Keratinocyte (primary cell): Measurements from ENCODE around the gene ADRA1B. TPM values are rescaled to one million over a fixed set of nuclear protein-coding genes. Genes with fewer than 3 reads are reported as not detected.

ENCODE experiments used
- DNase-seq: peaks from one replicate; pipeline ENCODE4 v3.0.0-alpha.2; 2011; ENCODE audit warnings: low read depth, missing footprints, low spot score
- FAIRE-seq: peaks from 2 replicates; lab custom pipeline; 2011; peaks lifted over from hg19 to GRCh38; lab: Jason Lieb, UNC
- H2AFZ ChIP-seq: 2 replicates; pipeline ENCODE4 v1.6.0; 2012; ENCODE audit warnings: low read length, control low read depth, inconsistent platforms; ENCODE audit not compliant: control insufficient read depth
- H3K27ac ChIP-seq: 2 replicates; pipeline ENCODE4 v1.5.1; 2011; ENCODE audit warnings: low read length; ENCODE audit not compliant: control insufficient read depth, insufficient read depth
- H3K27me3 ChIP-seq: 3 replicates; pipeline ENCODE4 v1.6.0; 2011; ENCODE audit warnings: low read length; ENCODE audit not compliant: control insufficient read depth, insufficient read depth; ENCODE audit errors: extremely low read depth
- H3K36me3 ChIP-seq, 2 experiments: 2 replicates in 1 of 2; 3 replicates in 1 of 2; pipeline ENCODE4 v1.5.1; 2011; ENCODE audit warnings: low read length in 2 of 2, mild to moderate bottlenecking in 1 of 2; ENCODE audit not compliant: control insufficient read depth in 2 of 2, insufficient read depth in 2 of 2; ENCODE audit errors: extremely low read depth in 1 of 2
- H3K4me1 ChIP-seq: 3 replicates; pipeline ENCODE4 v1.5.1; 2011; ENCODE audit warnings: low read length; ENCODE audit not compliant: control insufficient read depth, insufficient read depth; ENCODE audit errors: extremely low read depth
- H3K4me2 ChIP-seq: 3 replicates; pipeline ENCODE4 v1.6.0; 2011; ENCODE audit warnings: low read depth, low read length; ENCODE audit not compliant: control insufficient read depth, insufficient read depth; ENCODE audit errors: extremely low read depth
- H3K4me3 ChIP-seq, 3 experiments: fragments of 200-600 bp in 1 of 3; sonication (generic) in 1 of 3; 2 replicates in 2 of 3; 3 replicates in 1 of 3; pipeline ENCODE4 v1.5.1; 2011 to 2016; ENCODE audit warnings: low read length in 3 of 3, mild to moderate bottlenecking in 3 of 3, control low read depth in 2 of 3, inconsistent platforms in 1 of 3, low read depth in 1 of 3, mixed read lengths in 1 of 3, mixed run types in 1 of 3, moderate library complexity in 1 of 3; ENCODE audit not compliant: control insufficient read depth in 2 of 3, insufficient read depth in 2 of 3; ENCODE audit errors: extremely low read depth in 1 of 3
- H3K79me2 ChIP-seq: 2 replicates; pipeline ENCODE4 v1.6.0; 2012; ENCODE audit warnings: low read length; ENCODE audit not compliant: control insufficient read depth, insufficient read depth
- H3K9ac ChIP-seq: 3 replicates; pipeline ENCODE4 v1.6.0; 2011; ENCODE audit warnings: low read length; ENCODE audit not compliant: control insufficient read depth, insufficient read depth; ENCODE audit errors: extremely low read depth
- H3K9me1 ChIP-seq: 3 replicates; pipeline ENCODE4 v1.6.0; 2011; ENCODE audit warnings: low read length; ENCODE audit not compliant: control insufficient read depth, insufficient read depth; ENCODE audit errors: extremely low read depth
- H3K9me3 ChIP-seq: 2 replicates; pipeline ENCODE4 v1.5.1; 2012; ENCODE audit warnings: low read depth, low read length; ENCODE audit not compliant: control insufficient read depth
- H4K20me1 ChIP-seq: 3 replicates; pipeline ENCODE4 v1.6.0; 2011; ENCODE audit warnings: low read length; ENCODE audit not compliant: control insufficient read depth, insufficient read depth; ENCODE audit errors: extremely low read depth
- CTCF ChIP-seq, 3 experiments: IDR thresholded peaks in 1 of 3; conservative IDR thresholded peaks in 1 of 3; optimal IDR thresholded peaks in 1 of 3; 2 replicates in 2 of 3; 3 replicates in 1 of 3; pipeline versions ENCODE3 to v1.5.1; 2011; ENCODE audit warnings: low read length in 3 of 3, mild to moderate bottlenecking in 3 of 3, moderate library complexity in 2 of 3, control low read depth in 1 of 3, inconsistent platforms in 1 of 3; ENCODE audit not compliant: insufficient read depth in 2 of 3; ENCODE audit errors: extremely low read depth in 1 of 3
- EZH2 ChIP-seq: IDR thresholded peaks from one replicate; pipeline ENCODE4 v1.6.1; 2012; ENCODE audit warnings: inconsistent platforms, mild to moderate bottlenecking, low read length, moderate library complexity
- dilution Hi-C: fragments of 300-500 bp; cut with MboI; formaldehyde crosslinking; loops from one replicate; pipeline ENCODE4 v1.7.0; 2020; ENCODE audit warnings: low sequenced_read_pairs; ENCODE audit not compliant: extremely low pct_ligation_motif_present
- polyA plus RNA-seq, 5 experiments: library from polyadenylated mRNA; depleted of rRNA in 3 of 5; stranded (reverse) in 3 of 5; stranded (forward) in 1 of 5; unstranded in 1 of 5; fragments of >200 nt; gene quantifications; 1 replicate in 1 of 5; 2 replicates in 3 of 5; 3 replicates in 1 of 5; pipeline versions ENCODE4 v1.2.1 to v1.2.3, GENCODE V29; 2011 to 2012; ENCODE audit warnings: missing spikeins in 2 of 5, low read depth in 1 of 5, low replicate concordance in 1 of 5

Gene ADRA1B
- polyA plus RNA-seq, 1 donor (not counting 4 experiments of a cell fraction or from before 2014, with no cell fraction given): 0.18 TPM

- Histone ChIP-seq H3K36me3 (peaks cover 5 to 9% of the 10 kb centered on the region in 2 experiments), H3K4me2 (no peak overlapping the region), H3K79me2 (peaks cover 9% of the 10 kb centered on the region), H2AFZ (no peak overlapping the region), H3K27ac (no peak overlapping the region), H3K27me3 (no peaks in the 10 kb centered on the region), H3K9me3 (no peaks in the 10 kb centered on the region), H3K4me1 (no peaks in the 10 kb centered on the region), H4K20me1 (no peaks in the 10 kb centered on the region), H3K9ac (no peak overlapping the region), H3K9me1 (no peaks in the 10 kb centered on the region), H3K4me3 (no peak overlapping the region)
- DNase-seq (no peak), FAIRE-seq (no peak)
- TF ChIP-seq CTCF (optimal IDR thresholded peaks at IDR 0.05 in 1 of 3, IDR thresholded peaks at IDR 0.05 in 1 of 3, conservative IDR thresholded peaks at IDR 0.05 in 1 of 3; ENCODE audit: extremely low read depth in 1 of 3, insufficient read depth in 2 of 3, low read length in 3 of 3): no peak
- TF ChIP-seq EZH2: no peak
- dilution Hi-C loops: no loop called here
These were observed 102.8 kb downstream of the ADRA1B start for GRCh38 chr5:160018945-160019625.

DNA sequence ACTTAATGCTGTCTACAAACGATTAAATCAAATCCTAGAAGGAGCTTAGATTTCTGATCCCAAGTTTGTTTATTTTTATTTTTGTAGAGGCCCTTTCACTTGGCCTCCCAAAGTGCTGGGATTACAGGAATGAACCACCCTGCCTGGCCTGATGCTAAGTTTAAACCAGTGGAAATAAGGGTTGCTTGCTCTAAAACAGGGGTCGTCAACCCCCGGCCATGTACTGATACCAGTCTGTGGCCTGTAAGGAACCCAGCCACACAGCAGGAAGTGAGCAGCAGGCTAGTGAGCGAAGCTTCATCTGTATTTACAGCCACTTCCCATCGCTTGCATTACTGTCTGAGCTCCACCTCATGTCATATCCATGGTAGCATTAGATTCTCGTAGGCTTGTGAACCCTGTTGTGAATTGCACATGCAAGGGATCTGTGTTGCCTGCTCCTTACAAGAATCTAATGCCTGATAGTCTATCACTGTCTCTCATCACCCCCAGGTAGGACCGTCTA, 104.0 kb downstream of the ADRA1B start:
- TF ChIP-seq EZH2: no peak
- no peak for TF ChIP-seq CTCF (optimal IDR thresholded peaks at IDR 0.05 in 1 of 3, IDR thresholded peaks at IDR 0.05 in 1 of 3, conservative IDR thresholded peaks at IDR 0.05 in 1 of 3; ENCODE audit: extremely low read depth in 1 of 3, insufficient read depth in 2 of 3, low read length in 3 of 3)
- H3K9me1 ChIP-seq: no peaks in the 10 kb centered on the region

More for the DNA sequence above, 104.0 kb downstream of the ADRA1B start:
- H3K79me2 ChIP-seq: peaks cover 5% of the 10 kb centered on the region
- no peaks in the 10 kb centered on the region for H3K4me1 ChIP-seq
- no peak overlapping the region for H2AFZ ChIP-seq
- dilution Hi-C loops: no loop called here
- H4K20me1 ChIP-seq: no peaks in the 10 kb centered on the region
- H3K9ac ChIP-seq: no peak overlapping the region
- no peak overlapping the region for H3K27ac ChIP-seq
- peaks cover 4 to 12% of the 10 kb centered on the region in 2 experiments for H3K36me3 ChIP-seq
- FAIRE-seq: no peak
- DNase-seq: no peak
- no peak overlapping the region for H3K4me3 ChIP-seq
- H3K9me3 ChIP-seq: no peaks in the 10 kb centered on the region
- H3K27me3 ChIP-seq: no peaks in the 10 kb centered on the region
- H3K4me2 ChIP-seq: no peak overlapping the region
